ENCODE data around the gene PFN3. TPM values are rescaled to one million over a fixed set of nuclear protein-coding genes. Genes with fewer than 3 reads are reported as not detected.

Gene PFN3
- total RNA-seq, 2 donors from 2014 or later: not detected

DNA sequence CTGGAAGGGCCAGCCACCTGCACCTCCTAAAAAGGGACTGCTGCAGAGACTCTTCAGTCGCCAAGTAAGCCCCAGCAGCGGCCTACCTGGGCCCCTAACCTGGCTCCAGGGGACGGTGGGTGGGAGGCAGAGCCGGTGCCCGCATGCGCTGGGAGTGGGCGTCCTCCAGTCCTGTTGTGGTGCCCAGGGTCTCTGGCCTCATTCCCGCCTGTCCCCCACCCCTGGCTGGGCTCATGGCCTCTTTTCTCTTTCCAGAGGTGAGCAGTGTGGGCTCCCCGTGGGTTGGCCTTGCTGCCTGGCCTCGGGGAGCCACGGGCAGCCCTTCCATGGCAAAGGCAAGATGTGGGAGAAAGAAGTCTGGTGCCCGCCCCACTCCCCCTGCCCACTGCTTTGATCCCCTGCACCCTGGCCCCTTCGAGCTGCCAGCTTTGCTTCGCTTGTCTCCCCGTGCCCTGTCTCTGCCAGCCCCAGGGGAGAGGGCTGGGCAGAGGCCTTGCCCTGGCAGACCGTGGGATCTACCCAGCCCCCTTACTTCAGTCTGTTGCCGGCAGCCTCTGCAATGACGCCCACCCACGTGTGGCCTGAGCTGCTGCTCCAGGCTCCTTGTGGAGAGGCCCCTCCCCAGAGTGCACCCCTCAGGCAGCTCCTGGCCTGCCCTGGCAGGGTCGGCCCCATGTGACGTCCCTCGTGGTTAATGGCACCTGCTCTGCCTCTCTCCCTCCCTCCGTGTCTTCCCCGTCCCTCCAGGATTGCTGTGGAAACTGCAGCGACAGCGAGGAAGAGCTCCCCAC is 40.7 kb upstream of the PFN3 start:
- ATAC-seq (no peak), DNase-seq (ENCODE audit: low spot score in 2 of 2) (no peak)
- peak overlapping the region; percentile 77 to 86 for H3K27ac Mint-ChIP-seq
- no peaks in the 10 kb centered on the region for H3K9me3 Mint-ChIP-seq
- H3K36me3 Mint-ChIP-seq: peaks cover 22 to 26% of the 10 kb centered on the region in 2 donors

GRCh38 chr5:177440211-177440989 is 39.9 kb upstream of the PFN3 start:
- DNase-seq (ENCODE audit: low spot score in 2 of 2): peak in 1 of 2 donors; percentile 77
- peak; percentile 51 to 92 for ATAC-seq
- Mint-ChIP-seq H3K36me3 (peaks cover 22 to 29% of the 10 kb centered on the region in 2 donors), H3K9me3 (no peaks in the 10 kb centered on the region), H3K27ac (peak overlapping the region; percentile 72 to 84)

- no peaks in the 10 kb centered on the region for H3K9me3 Mint-ChIP-seq
- peaks cover 22 to 29% of the 10 kb centered on the region in 2 donors for H3K36me3 Mint-ChIP-seq
- peak overlapping the region; percentile 7 to 72 for H3K27ac Mint-ChIP-seq
- DNase-seq (ENCODE audit: low spot score in 2 of 2): no peak
- no peak for ATAC-seq
Measured at GRCh38 chr5:177439518-177440053, 39.1 kb upstream of the PFN3 start.

- Mint-ChIP-seq H3K9me3 (no peaks in the 10 kb centered on the region), H3K27ac (peak overlapping the region; percentile 29 to 73), H3K36me3 (peaks cover 23 to 29% of the 10 kb centered on the region in 2 donors)
- ATAC-seq: no peak
- DNase-seq (ENCODE audit: low spot score in 2 of 2): no peak
Measured at GRCh38 chr5:177438468-177438867, 38.0 kb upstream of the PFN3 start.

- ATAC-seq: no peak
- DNase-seq (ENCODE audit: low spot score in 2 of 2): no peak
- peak overlapping the region in 1 of 2 donors; percentile 73 for H3K27ac Mint-ChIP-seq
- no peaks in the 10 kb centered on the region for H3K9me3 Mint-ChIP-seq
- H3K36me3 Mint-ChIP-seq: peaks cover 31 to 37% of the 10 kb centered on the region in 2 donors
Measured at GRCh38 chr5:177437623-177438022, 37.2 kb upstream of the PFN3 start.

GRCh38 chr5:177435847-177436536 is 35.5 kb upstream of the PFN3 start:
- Mint-ChIP-seq H3K36me3 (peaks cover 31 to 49% of the 10 kb centered on the region in 2 donors), H3K27ac (peak overlapping the region; percentile 51 to 60), H3K9me3 (no peaks in the 10 kb centered on the region)
- DNase-seq (ENCODE audit: low spot score in 2 of 2) (no peak), ATAC-seq (no peak)

DNA sequence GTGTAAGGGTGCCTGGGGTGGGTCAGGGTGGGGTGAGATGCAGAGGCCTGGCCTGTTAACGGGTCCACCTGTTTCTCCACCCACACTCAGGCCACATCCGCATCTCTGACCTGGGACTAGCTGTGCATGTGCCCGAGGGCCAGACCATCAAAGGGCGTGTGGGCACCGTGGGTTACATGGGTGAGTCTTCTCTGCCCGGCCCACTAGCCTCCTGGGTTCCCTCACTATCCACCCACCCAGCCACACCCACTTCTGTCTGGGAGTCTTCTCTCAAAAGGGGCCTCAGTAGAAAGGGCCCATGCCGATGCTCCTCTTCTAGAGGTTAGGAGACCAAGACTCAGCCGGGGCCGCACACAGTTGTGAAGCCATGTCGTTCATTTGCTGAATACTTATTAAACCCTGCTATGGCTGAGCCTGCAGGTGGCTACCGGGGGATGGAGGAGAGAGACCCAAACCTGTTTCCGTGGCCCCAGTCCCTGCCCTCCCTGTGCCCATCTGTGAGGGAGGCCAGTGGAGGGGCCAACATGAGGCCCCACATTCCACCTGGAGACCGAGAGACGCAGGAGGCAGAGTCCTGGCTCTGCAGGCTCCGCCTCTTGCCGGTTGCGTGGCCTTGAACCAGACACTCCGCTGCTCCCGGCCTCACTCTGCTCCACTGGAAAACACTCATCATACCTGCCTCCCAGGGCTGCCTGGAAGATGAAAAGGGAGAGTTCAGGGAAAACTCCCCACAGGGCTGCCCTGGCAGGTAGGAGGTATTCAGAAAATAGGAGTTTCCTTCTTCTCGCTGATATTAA is 34.7 kb upstream of the PFN3 start:
- ATAC-seq (no peak), DNase-seq (ENCODE audit: low spot score in 2 of 2) (peak in 1 of 2 donors; percentile 52)
- H3K36me3 Mint-ChIP-seq: peaks cover 31 to 55% of the 10 kb centered on the region in 2 donors
- H3K27ac Mint-ChIP-seq: peak overlapping the region; percentile 60 to 85
- no peaks in the 10 kb centered on the region for H3K9me3 Mint-ChIP-seq

GRCh38 chr5:177434437-177434836 is 34.0 kb upstream of the PFN3 start:
- DNase-seq (ENCODE audit: low spot score in 2 of 2): peak in 1 of 2 donors; percentile 81

DNA sequence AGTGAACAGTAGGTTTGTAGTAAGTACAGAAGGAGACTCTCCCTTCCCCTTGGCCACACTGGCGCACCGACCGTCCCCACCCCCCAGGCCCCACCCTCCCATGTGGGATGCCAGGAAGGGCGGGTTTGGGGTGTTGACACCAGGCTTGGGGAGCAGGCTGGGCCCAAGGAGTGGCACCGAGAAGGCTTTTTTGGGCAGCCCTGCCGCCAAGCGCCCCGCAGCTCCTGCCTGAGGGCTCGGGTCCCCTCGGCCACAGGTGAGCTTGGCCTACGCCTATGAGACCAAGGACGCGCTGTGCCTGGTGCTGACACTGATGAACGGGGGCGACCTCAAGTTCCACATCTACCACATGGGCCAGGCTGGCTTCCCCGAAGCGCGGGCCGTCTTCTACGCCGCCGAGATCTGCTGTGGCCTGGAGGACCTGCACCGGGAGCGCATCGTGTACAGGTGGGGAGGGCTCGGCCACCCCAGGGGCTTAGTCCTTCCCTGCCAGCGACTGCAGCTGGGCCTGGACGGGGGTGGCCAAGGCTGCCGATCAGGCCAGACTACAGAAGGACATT is 33.3 kb upstream of the PFN3 start:
- ATAC-seq (no peak), DNase-seq (ENCODE audit: low spot score in 2 of 2) (no peak)
- peak overlapping the region; percentile 85 to 90 for H3K27ac Mint-ChIP-seq
- H3K36me3 Mint-ChIP-seq: peaks cover 29 to 45% of the 10 kb centered on the region in 2 donors
- H3K9me3 Mint-ChIP-seq: no peaks in the 10 kb centered on the region

More at GRCh38 chr5:177434437-177434836, 34.0 kb upstream of the PFN3 start:
- Mint-ChIP-seq H3K9me3 (no peaks in the 10 kb centered on the region), H3K36me3 (peaks cover 26 to 48% of the 10 kb centered on the region in 2 donors), H3K27ac (peak overlapping the region; percentile 50 to 85)
- ATAC-seq: peak; percentile 65 to 78

DNA sequence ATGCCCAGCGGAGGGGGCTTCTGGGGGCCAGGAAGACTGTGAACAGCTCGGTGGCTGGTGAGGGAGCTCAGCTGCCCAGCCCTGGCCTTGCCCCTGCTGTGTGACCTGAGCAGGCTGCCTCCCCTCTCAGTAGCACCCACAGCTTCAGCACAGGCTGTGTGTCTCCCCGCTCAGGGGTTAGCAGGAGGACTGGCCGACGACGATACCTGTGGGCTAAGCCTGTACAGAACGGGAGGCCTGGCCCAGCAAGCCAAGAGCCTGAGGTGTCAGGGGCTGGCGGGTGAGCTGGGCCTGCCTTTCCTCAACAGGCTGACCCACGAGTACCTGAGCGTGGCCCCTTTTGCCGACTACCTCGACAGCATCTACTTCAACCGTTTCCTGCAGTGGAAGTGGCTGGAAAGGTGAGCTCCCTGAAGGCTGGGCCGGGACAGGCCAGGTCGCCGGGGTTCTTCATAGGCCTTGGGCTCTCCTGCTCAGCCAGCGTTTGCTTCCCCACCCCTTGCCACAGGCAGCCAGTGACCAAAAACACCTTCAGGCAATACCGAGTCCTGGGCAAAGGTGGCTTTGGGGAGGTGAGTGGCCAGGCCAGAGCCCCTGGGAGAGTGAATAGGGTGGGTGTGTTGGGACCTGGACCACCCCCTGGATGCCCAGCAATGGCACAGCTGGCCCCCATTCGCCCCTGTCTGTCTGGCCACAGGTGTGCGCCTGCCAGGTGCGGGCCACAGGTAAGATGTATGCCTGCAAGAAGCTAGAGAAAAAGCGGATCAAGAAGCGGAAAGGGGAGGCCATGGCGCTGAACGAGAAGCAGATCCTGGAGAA is 32.6 kb upstream of the PFN3 start:
- Mint-ChIP-seq H3K27ac (peak overlapping the region; percentile 85 to 90), H3K36me3 (peaks cover 31 to 41% of the 10 kb centered on the region in 2 donors), H3K9me3 (no peaks in the 10 kb centered on the region)
- ATAC-seq: no peak
- DNase-seq (ENCODE audit: low spot score in 2 of 2): no peak

GRCh38 chr5:177432143-177432838 is 31.8 kb upstream of the PFN3 start:
- DNase-seq (ENCODE audit: low spot score in 2 of 2) (no peak), ATAC-seq (peak in 1 of 2 donors; percentile 2)
- Mint-ChIP-seq H3K36me3 (peaks cover 34 to 44% of the 10 kb centered on the region in 2 donors), H3K9me3 (no peaks in the 10 kb centered on the region), H3K27ac (peak overlapping the region; percentile 65 to 85)

- peak overlapping the region in 1 of 2 donors; percentile 85 for H3K27ac Mint-ChIP-seq
- ATAC-seq (peak; percentile 15 to 33), DNase-seq (ENCODE audit: low spot score in 2 of 2) (peak in 1 of 2 donors; percentile 80)
- peaks cover 30 to 41% of the 10 kb centered on the region in 2 donors for H3K36me3 Mint-ChIP-seq
- H3K9me3 Mint-ChIP-seq: no peaks in the 10 kb centered on the region
Measured at GRCh38 chr5:177431317-177432142, 31.1 kb upstream of the PFN3 start.

DNA sequence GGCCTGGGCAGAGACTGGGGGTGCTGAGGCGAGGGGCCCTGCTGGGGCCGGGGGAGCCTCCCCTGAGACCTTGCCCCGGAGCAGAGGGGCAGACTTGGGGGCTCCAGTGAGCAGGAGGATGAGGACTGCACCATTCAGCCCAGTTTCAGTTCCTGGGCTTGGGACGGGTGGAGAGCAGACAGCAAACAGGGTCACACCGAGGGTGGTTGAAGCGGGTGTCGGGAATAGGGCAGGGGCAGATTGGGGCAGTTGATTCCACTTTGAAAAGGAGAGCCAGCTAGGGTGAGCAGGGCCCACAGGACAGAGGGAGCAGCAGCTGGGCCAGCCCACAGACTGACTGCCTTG is 30.5 kb upstream of the PFN3 start:
- Mint-ChIP-seq H3K27ac (peak overlapping the region; percentile 85 to 96), H3K36me3 (peaks cover 30 to 40% of the 10 kb centered on the region in 2 donors), H3K9me3 (no peaks in the 10 kb centered on the region)
- ATAC-seq (no peak), DNase-seq (ENCODE audit: low spot score in 2 of 2) (no peak)

Measured in activated naive CD4-positive, alpha-beta T cell treated with anti-CD3 and anti-CD28 coated beads, Interleukin-2, amount 50 U/mL, for 72 hours (primary cell).